Fibroblast of the aortic adventitia (primary cell): Measurements from ENCODE around the gene MSH3. TPM values are rescaled to one million over a fixed set of nuclear protein-coding genes. Genes with fewer than 3 reads are reported as not detected.
A peak's percentile ranks its signal among the peaks of the same experiment; 100 is the strongest.

Experiments
- DNase-seq: peaks from one replicate; pipeline ENCODE4 v3.0.0-alpha.2; 2010; ENCODE audit warnings: low read depth
- H3K4me3 ChIP-seq: 2 replicates; pipeline ENCODE4 v1.5.1; 2011; ENCODE audit warnings: low read depth, mild to moderate bottlenecking, control low read depth, low read length, moderate library complexity
- CTCF ChIP-seq: IDR thresholded peaks from 2 replicates; pipeline ENCODE4 v1.5.1; 2011; ENCODE audit warnings: mild to moderate bottlenecking, low read length, control low read depth, inconsistent platforms; ENCODE audit not compliant: insufficient read depth
- total RNA-seq: library from RNA; depleted of rRNA; stranded (reverse); fragments of >200 nt; gene quantifications from 2 replicates; pipeline ENCODE4 v1.2.3, GENCODE V29; 2012; ENCODE audit warnings: low replicate concordance

MSH3 gene
- total RNA-seq, 1 donor: 25.0 TPM

- no peak for TF ChIP-seq CTCF
- no peak overlapping the region for H3K4me3 ChIP-seq
- DNase-seq: no peak
Observed at GRCh38 chr5:80631278-80632259, 22.9 kb upstream of the MSH3 start.

GRCh38 chr5:80632700-80633099, 21.8 kb upstream of the MSH3 start:
- no peak overlapping the region for H3K4me3 ChIP-seq
- TF ChIP-seq CTCF: no peak
- no peak for DNase-seq

GRCh38 chr5:80634193-80634592, 20.3 kb upstream of the MSH3 start:
- TF ChIP-seq CTCF: no peak
- no peak for DNase-seq
- no peak overlapping the region for H3K4me3 ChIP-seq

- H3K4me3 ChIP-seq: no peak overlapping the region
- DNase-seq: no peak
- TF ChIP-seq CTCF: no peak
Observed at GRCh38 chr5:80641353-80641752, 13.1 kb upstream of the MSH3 start.

GRCh38 chr5:80644900-80645299, 9.6 kb upstream of the MSH3 start:
- no peak for TF ChIP-seq CTCF
- peak; percentile 13 for DNase-seq

GRCh38 chr5:80646926-80647325, 7.5 kb upstream of the MSH3 start:
- TF ChIP-seq CTCF: no peak
- H3K4me3 ChIP-seq: no peak overlapping the region
- DNase-seq: no peak

More at GRCh38 chr5:80644900-80645299, 9.6 kb upstream of the MSH3 start:
- H3K4me3 ChIP-seq: no peak overlapping the region
